H54 (cell line): ENCODE data around the gene MMP23B.
"Not testable (repeated sequence)": the region's sequence is repeated elsewhere in the genome, so short reads cannot be mapped to it uniquely, and the experiment has no call there.

Experiments
- DNase-seq: peaks from one replicate; pipeline ENCODE4 v3.0.0; 2011; ENCODE audit warnings: low spot score, mixed read lengths; ENCODE audit not compliant: insufficient read length
- FAIRE-seq: peaks from 3 replicates; lab custom pipeline; 2011; peaks lifted over from hg19 to GRCh38; lab: Jason Lieb, UNC
- POLR2A ChIP-seq: IDR thresholded peaks from 2 replicates; pipeline ENCODE4 v1.6.1; 2011; ENCODE audit warnings: low read depth, mild to moderate bottlenecking, low read length

The MMP23B gene

GRCh38 chr1:1627829-1628753 is 3.9 kb upstream of the MMP23B start:
- no peak for TF ChIP-seq POLR2A
- DNase-seq (no peak), FAIRE-seq (no peak)

GRCh38 chr1:1628754-1629429 is 3.1 kb upstream of the MMP23B start:
- FAIRE-seq (no peak), DNase-seq (no peak)
- TF ChIP-seq POLR2A: no peak

- FAIRE-seq (no peak), DNase-seq (no peak)
- TF ChIP-seq POLR2A: no peak
Measured at GRCh38 chr1:1629430-1630190, 2.4 kb upstream of the MMP23B start.

GRCh38 chr1:1630191-1630964 is 1.6 kb upstream of the MMP23B start:
- DNase-seq: no peak
- FAIRE-seq: no peak

GRCh38 chr1:1630965-1631781 is 800 bp upstream of the MMP23B start:
- no peak for FAIRE-seq
- no peak for DNase-seq
- TF ChIP-seq POLR2A: no peak

More at GRCh38 chr1:1630191-1630964, 1.6 kb upstream of the MMP23B start:
- TF ChIP-seq POLR2A: no peak

- FAIRE-seq: not testable (repeated sequence)
Measured at GRCh38 chr1:1633409-1633808, 1.4 kb downstream of the MMP23B start.

GRCh38 chr1:1634613-1635012 is 2.6 kb downstream of the MMP23B start:
- DNase-seq, FAIRE-seq: not testable (repeated sequence)

More at GRCh38 chr1:1633409-1633808, 1.4 kb downstream of the MMP23B start:
- DNase-seq: not testable (repeated sequence)

- DNase-seq, FAIRE-seq: not testable (repeated sequence)
Measured at GRCh38 chr1:1636621-1637478, 4.9 kb downstream of the MMP23B start.

- DNase-seq, FAIRE-seq: not testable (repeated sequence)
Measured at GRCh38 chr1:1637479-1637875, 5.5 kb downstream of the MMP23B start.

GRCh38 chr1:1638528-1638927 is 6.6 kb downstream of the MMP23B start:
- not testable (repeated sequence) for FAIRE-seq, DNase-seq

GRCh38 chr1:1639368-1639767 is 7.4 kb downstream of the MMP23B start:
- not testable (repeated sequence) for FAIRE-seq, DNase-seq

GRCh38 chr1:1640081-1640480 is 8.1 kb downstream of the MMP23B start:
- DNase-seq, FAIRE-seq: not testable (repeated sequence)

GRCh38 chr1:1640711-1641461 is 8.9 kb downstream of the MMP23B start:
- FAIRE-seq, DNase-seq: not testable (repeated sequence)

GRCh38 chr1:1646326-1646725 is 14.4 kb downstream of the MMP23B start:
- not testable (repeated sequence) for FAIRE-seq, DNase-seq

- FAIRE-seq, DNase-seq: not testable (repeated sequence)
Measured at GRCh38 chr1:1647567-1648241, 15.7 kb downstream of the MMP23B start.

- FAIRE-seq, DNase-seq: not testable (repeated sequence)
Measured at GRCh38 chr1:1648265-1648664, 16.3 kb downstream of the MMP23B start.
